ENCODE data around the gene ABCG1. TPM values are rescaled to one million over a fixed set of nuclear protein-coding genes. Genes with fewer than 3 reads are reported as not detected.

The ABCG1 gene
- total RNA-seq, 6 experiments from 2014 or later, result 3.3 to 9.8 (median 4.8) TPM

DNA sequence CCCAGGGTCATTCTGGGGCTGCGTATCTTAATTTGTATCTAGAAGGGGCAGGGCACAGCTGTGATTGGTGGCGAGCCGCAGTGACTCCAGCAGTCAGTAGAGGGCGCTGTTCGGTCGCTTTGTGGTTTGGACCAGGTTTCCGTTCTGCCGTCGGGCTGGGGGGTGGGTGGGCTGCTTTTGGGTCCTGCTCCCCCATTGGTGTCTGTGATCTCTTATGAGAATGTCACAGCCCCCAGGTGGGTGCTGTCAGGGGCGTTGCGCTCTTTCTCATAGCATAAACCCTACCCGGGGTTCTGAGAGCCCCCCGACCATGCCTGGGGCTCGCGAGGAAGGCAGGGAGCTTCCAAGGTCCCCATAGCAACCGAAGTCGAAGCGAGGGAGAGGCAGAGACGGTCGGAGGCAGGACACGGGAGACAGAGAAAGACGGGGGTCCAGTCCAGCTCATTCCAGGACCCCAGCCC is 90.8 kb downstream of the ABCG1 start:
- H3K9me3 ChIP-seq, result no peaks in the 10 kb centered on the region
- H3K36me3 ChIP-seq, result no peaks in the 10 kb centered on the region
- intact Hi-C loops (cut with DNase I), result no loop called here
- no peak overlapping the region for H3K27ac ChIP-seq
- TF ChIP-seq, protein P1, sequence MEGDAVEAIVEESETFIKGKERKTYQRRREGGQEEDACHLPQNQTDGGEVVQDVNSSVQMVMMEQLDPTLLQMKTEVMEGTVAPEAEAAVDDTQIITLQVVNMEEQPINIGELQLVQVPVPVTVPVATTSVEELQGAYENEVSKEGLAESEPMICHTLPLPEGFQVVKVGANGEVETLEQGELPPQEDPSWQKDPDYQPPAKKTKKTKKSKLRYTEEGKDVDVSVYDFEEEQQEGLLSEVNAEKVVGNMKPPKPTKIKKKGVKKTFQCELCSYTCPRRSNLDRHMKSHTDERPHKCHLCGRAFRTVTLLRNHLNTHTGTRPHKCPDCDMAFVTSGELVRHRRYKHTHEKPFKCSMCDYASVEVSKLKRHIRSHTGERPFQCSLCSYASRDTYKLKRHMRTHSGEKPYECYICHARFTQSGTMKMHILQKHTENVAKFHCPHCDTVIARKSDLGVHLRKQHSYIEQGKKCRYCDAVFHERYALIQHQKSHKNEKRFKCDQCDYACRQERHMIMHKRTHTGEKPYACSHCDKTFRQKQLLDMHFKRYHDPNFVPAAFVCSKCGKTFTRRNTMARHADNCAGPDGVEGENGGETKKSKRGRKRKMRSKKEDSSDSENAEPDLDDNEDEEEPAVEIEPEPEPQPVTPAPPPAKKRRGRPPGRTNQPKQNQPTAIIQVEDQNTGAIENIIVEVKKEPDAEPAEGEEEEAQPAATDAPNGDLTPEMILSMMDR (IDR thresholded peaks at IDR 0.05), result peak; percentile 48 to 69 (median 62)
- TF ChIP-seq POLR2A (IDR thresholded peaks at IDR 0.05), result no peak
- DNase-seq (peak in 1 of 3 donors; percentile 60), ATAC-seq (peak; percentile 42 to 76 (median 61))
- no peaks in the 10 kb centered on the region for H3K4me1 ChIP-seq
- peaks cover 0 to 9% of the 10 kb centered on the region in 2 donors for H3K27me3 ChIP-seq
- WGBS (ENCODE audit: insufficient coverage, low coverage, low lambda C conversion rate, missing lambda C conversion rate), result 44% methylated on average over 3 of the region's 22 CpGs
- no peak overlapping the region for H3K4me3 ChIP-seq

DNA sequence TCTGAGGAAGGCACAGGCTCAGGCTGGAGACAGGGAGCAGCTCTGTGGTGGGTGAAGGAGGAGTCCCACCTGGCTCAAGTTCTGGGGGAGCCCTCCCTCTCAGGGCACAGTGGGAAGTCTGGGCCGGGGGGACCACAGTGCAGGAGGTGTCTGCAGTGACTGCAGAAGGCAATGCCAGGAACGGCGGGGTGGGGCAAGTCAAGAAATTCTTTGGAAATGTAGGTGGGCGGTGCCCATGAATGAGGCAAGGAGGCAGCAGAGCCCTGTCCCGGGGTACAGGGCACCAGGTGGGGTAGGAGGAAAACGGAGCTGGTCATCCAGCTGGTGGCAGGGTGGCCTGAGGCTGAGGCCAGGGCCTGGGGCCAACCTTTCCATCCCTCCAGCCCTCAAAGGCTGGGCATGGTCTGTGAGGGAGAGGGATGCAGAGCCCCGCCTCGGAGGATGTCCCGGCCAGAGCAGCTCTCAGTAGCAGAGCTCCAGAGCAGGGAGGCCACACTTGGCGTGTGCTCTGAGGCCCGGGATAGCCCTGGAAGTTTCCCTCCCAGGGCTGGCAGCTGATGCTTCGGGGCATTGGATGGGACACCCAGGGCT is 91.6 kb downstream of the ABCG1 start:
- H3K27ac ChIP-seq, result no peak overlapping the region
- no peak for TF ChIP-seq POLR2A (IDR thresholded peaks at IDR 0.05)
- TF ChIP-seq, protein P1 (IDR thresholded peaks at IDR 0.05), result no peak
- DNase-seq, result no peak
- WGBS (ENCODE audit: insufficient coverage, low coverage, low lambda C conversion rate, missing lambda C conversion rate), result 80% methylated on average over 1 of the region's 12 CpGs
- H3K4me1 ChIP-seq, result no peaks in the 10 kb centered on the region
- no peak for ATAC-seq
- intact Hi-C loops (cut with DNase I), result no loop called here
- no peaks in the 10 kb centered on the region for H3K36me3 ChIP-seq
- H3K4me3 ChIP-seq, result no peak overlapping the region
- H3K27me3 ChIP-seq, result peaks cover 0 to 9% of the 10 kb centered on the region in 2 donors
- no peaks in the 10 kb centered on the region for H3K9me3 ChIP-seq

DNA sequence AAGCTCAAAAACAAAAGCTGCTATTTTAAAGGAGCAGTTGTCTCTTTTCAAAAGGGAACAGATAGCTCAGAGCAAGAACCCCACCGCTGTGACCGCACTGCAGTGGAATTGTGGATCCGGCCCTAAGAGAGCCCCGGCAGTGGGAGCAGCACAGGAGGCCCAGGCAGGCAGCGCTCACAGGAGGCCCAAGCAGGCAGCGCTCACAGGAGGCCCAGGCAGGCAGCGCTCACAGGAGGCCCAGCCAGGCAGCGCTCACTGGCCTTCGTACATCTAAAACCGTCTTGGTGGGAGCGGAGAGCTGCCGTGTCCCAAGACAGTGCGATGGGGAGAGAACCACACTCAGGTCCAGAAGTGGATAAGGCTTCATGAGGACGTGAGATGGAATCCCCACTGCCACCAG is 92.2 kb downstream of the ABCG1 start:
- H3K36me3 ChIP-seq, result no peaks in the 10 kb centered on the region
- WGBS (ENCODE audit: insufficient coverage, low coverage, low lambda C conversion rate, missing lambda C conversion rate), result 93% methylated on average over 8 of the region's 14 CpGs
- H3K4me3 ChIP-seq, result no peak overlapping the region
- no peak overlapping the region for H3K27ac ChIP-seq
- DNase-seq (no peak), ATAC-seq (no peak)
- TF ChIP-seq POLR2A (IDR thresholded peaks at IDR 0.05), result no peak
- TF ChIP-seq, protein P1 (IDR thresholded peaks at IDR 0.05), result no peak
- no peaks in the 10 kb centered on the region for H3K4me1 ChIP-seq
- no peaks in the 10 kb centered on the region for H3K9me3 ChIP-seq
- intact Hi-C loops (cut with DNase I), result no loop called here
- peaks cover 0 to 9% of the 10 kb centered on the region in 2 donors for H3K27me3 ChIP-seq

DNA sequence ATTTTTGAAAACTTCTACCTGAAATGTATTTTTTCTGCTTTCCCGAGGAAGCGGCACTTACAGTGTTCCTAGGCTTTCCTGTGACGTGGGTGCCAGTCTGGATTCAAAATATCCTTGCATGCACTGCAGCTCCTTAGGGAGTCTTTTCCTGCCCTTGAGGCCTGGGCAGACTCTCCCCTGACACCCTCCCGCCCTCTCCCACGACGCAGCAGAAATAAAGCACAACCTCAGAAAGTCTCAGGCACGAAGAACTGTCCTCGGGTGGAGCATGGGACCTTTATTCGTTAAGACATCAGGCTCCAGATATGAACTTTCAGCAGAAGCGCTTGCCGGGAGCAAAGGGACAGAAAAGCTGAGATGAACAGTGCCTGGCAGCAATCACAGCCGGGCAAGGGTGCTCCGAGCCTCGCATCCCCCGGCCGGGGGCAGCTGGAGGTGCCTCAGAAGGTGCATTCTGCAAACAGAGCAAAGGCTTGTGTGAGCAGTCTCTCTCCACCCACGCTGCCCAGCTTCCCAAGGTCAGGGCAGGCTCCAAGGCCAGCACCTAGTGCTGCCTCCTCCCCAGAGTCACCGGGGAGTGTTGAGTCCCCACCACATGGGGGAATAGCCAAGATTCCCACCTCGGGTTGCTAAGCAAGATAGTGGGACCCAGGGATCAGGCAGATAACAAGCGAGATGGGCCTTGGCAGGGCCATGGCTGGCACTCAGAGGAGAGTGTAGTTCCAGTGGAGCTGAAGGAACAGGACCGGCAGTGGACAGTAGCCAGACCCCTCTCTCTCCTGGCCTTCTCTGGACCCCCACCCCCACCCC is 93.1 kb downstream of the ABCG1 start:
- DNase-seq (no peak), ATAC-seq (peak in 1 of 4 donors; percentile 26)
- intact Hi-C loops (cut with DNase I), result no loop called here
- 45% methylated on average over 8 of the region's 21 CpGs for WGBS (ENCODE audit: insufficient coverage, low coverage, low lambda C conversion rate, missing lambda C conversion rate)
- Histone ChIP-seq H3K27ac (no peak overlapping the region), H3K4me1 (no peaks in the 10 kb centered on the region), H3K9me3 (no peaks in the 10 kb centered on the region), H3K36me3 (no peaks in the 10 kb centered on the region), H3K27me3 (peaks cover 0 to 9% of the 10 kb centered on the region in 2 donors), H3K4me3 (no peak overlapping the region)
- no peak for TF ChIP-seq POLR2A (IDR thresholded peaks at IDR 0.05)
- TF ChIP-seq, protein P1 (IDR thresholded peaks at IDR 0.05), result no peak
